ENCODE data around the gene ITGA5.

ITGA5 gene

GRCh38 chr12:54389134-54389508 is 29.9 kb downstream of the ITGA5 start:
- DNase-seq (ENCODE audit: low spot score) = no peak

- no peak for DNase-seq (ENCODE audit: low spot score)
Measured at GRCh38 chr12:54388237-54389133, 30.6 kb downstream of the ITGA5 start.

GRCh38 chr12:54387114-54387467 is 32.0 kb downstream of the ITGA5 start:
- DNase-seq (ENCODE audit: low spot score) = no peak

- DNase-seq (ENCODE audit: low spot score) = no peak
Measured at GRCh38 chr12:54386403-54387113, 32.5 kb downstream of the ITGA5 start.

GRCh38 chr12:54385251-54385914 is 33.7 kb downstream of the ITGA5 start:
- DNase-seq (ENCODE audit: low spot score) = no peak

- no peak for DNase-seq (ENCODE audit: low spot score)
Measured at GRCh38 chr12:54384591-54385041, 34.5 kb downstream of the ITGA5 start, which contains the start of gene ZNF385A. ZNF385A (minus strand) TSS chr12:54384733; CDS start chr12:54384514, 219 bp downstream.

GRCh38 chr12:54383041-54383609 is 35.9 kb downstream of the ITGA5 start:
- DNase-seq (ENCODE audit: low spot score) = no peak

- no peak for DNase-seq (ENCODE audit: low spot score)
Measured at GRCh38 chr12:54381136-54381535, 37.9 kb downstream of the ITGA5 start.

GRCh38 chr12:54379398-54380201 is 39.5 kb downstream of the ITGA5 start:
- peak; percentile 99 for DNase-seq (ENCODE audit: low spot score)

- DNase-seq (ENCODE audit: low spot score) = peak; percentile 91
Measured at GRCh38 chr12:54378796-54379397, 40.2 kb downstream of the ITGA5 start.

GRCh38 chr12:54377797-54378515 is 41.1 kb downstream of the ITGA5 start:
- no peak for DNase-seq (ENCODE audit: low spot score)

GRCh38 chr12:54377007-54377406 is 42.1 kb downstream of the ITGA5 start:
- DNase-seq (ENCODE audit: low spot score) = no peak

GRCh38 chr12:54376596-54376995 is 42.5 kb downstream of the ITGA5 start:
- no peak for DNase-seq (ENCODE audit: low spot score)

GRCh38 chr12:54375259-54375579 is 43.8 kb downstream of the ITGA5 start:
- DNase-seq (ENCODE audit: low spot score) = no peak

- no peak for DNase-seq (ENCODE audit: low spot score)
Measured at GRCh38 chr12:54374562-54375258, 44.4 kb downstream of the ITGA5 start.

GRCh38 chr12:54373649-54374561 is 45.2 kb downstream of the ITGA5 start:
- no peak for DNase-seq (ENCODE audit: low spot score)

- no peak for DNase-seq (ENCODE audit: low spot score)
Measured at GRCh38 chr12:54372113-54372806, 46.8 kb downstream of the ITGA5 start.

Measured in HuH-7.5 (cell line).